Cardiac muscle cell (in vitro differentiated cells and primary cell): Measurements from ENCODE around the gene ITPR2. TPM values are rescaled to one million over a fixed set of nuclear protein-coding genes. Genes with fewer than 3 reads are reported as not detected.

Experiments used
- DNase-seq, 2 donors: peaks; one replicate each; pipeline versions ENCODE4 v3.0.0 to v3.0.0-alpha.2; 2010 to 2017; ENCODE audit warnings: low read depth in 1 of 2, low spot score in 1 of 2
- H3K27ac ChIP-seq: fragments of 200-600 bp; sonication (generic); 2 replicates; pipeline ENCODE4 v1.5.1; 2016
- H3K27me3 ChIP-seq: fragments of 200-600 bp; sonication (generic); 2 replicates; pipeline ENCODE4 v1.6.0; 2016; ENCODE audit warnings: control low read depth
- H3K36me3 ChIP-seq: fragments of 200-600 bp; sonication (generic); 2 replicates; pipeline ENCODE4 v1.5.1; 2016; ENCODE audit warnings: control low read depth
- H3K4me1 ChIP-seq: fragments of 200-600 bp; sonication (generic); 2 replicates; pipeline ENCODE4 v1.8.1; 2017; ENCODE audit warnings: low read depth, mild to moderate bottlenecking, mixed run types
- H3K4me3 ChIP-seq: fragments of 200-600 bp; sonication (generic); 2 replicates; pipeline ENCODE4 v1.5.1; 2016; ENCODE audit warnings: mild to moderate bottlenecking
- H3K9me3 ChIP-seq: fragments of 200-600 bp; sonication (generic); 2 replicates; pipeline ENCODE4 v1.5.1; 2017; ENCODE audit warnings: low read depth, mild to moderate bottlenecking, control low read depth
- polyA plus RNA-seq: library from polyadenylated mRNA; unstranded; fragments of >200 nt; fragmentation: Nextera tagmentation; extraction: Ambion mirVana; gene quantifications from 2 replicates; pipeline ENCODE4 v1.2.1, GENCODE V29; 2016
- total RNA-seq: library from RNA; depleted of rRNA; stranded (reverse); fragments of >200 nt; gene quantifications from 2 replicates; pipeline ENCODE4 v1.2.3, GENCODE V29; 2016
- TF ChIP-seq, protein P1 (sequence below): IDR thresholded peaks from 2 replicates; pipeline ENCODE4 v1.5.1; 2012; ENCODE audit warnings: low read depth, mild to moderate bottlenecking, low read length

ITPR2 gene
- total and polyA plus RNA-seq, 2 experiments from 2014 or later, result 4.8 to 5.1 TPM

DNA sequence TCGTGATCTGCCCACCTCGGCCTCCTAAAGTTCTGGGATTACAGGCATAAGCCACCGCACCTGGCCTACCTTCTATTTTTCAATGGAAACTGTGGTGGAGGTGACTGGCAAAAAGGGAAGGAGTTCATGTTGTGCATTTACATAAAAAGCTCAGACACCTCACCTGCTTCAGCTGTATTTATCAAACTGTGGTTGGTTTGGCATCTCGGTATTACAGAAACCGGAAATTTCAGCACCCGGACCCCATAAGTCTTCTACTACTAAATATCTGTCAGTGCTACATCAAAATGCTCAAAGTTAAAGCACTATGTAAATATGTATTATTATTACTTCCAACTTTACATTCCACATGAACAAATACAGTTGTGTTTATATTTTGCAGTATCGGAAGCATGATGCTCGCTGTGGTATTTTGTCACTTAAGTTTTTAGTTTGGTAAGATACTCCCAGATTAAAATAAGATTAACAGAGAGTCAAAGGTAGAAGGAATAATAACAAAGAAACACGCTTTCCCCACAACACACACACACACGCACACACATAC, 95.4 kb downstream of the ITPR2 start:
- peaks cover 10% of the 10 kb centered on the region for H3K4me1 ChIP-seq
- H3K9me3 ChIP-seq, result no peaks in the 10 kb centered on the region
- H3K27me3 ChIP-seq, result no peaks in the 10 kb centered on the region
- no peaks in the 10 kb centered on the region for H3K36me3 ChIP-seq
- DNase-seq, result no peak
- no peak overlapping the region for H3K27ac ChIP-seq
- TF ChIP-seq, protein P1, sequence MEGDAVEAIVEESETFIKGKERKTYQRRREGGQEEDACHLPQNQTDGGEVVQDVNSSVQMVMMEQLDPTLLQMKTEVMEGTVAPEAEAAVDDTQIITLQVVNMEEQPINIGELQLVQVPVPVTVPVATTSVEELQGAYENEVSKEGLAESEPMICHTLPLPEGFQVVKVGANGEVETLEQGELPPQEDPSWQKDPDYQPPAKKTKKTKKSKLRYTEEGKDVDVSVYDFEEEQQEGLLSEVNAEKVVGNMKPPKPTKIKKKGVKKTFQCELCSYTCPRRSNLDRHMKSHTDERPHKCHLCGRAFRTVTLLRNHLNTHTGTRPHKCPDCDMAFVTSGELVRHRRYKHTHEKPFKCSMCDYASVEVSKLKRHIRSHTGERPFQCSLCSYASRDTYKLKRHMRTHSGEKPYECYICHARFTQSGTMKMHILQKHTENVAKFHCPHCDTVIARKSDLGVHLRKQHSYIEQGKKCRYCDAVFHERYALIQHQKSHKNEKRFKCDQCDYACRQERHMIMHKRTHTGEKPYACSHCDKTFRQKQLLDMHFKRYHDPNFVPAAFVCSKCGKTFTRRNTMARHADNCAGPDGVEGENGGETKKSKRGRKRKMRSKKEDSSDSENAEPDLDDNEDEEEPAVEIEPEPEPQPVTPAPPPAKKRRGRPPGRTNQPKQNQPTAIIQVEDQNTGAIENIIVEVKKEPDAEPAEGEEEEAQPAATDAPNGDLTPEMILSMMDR, result no peak
- no peak overlapping the region for H3K4me3 ChIP-seq

DNA sequence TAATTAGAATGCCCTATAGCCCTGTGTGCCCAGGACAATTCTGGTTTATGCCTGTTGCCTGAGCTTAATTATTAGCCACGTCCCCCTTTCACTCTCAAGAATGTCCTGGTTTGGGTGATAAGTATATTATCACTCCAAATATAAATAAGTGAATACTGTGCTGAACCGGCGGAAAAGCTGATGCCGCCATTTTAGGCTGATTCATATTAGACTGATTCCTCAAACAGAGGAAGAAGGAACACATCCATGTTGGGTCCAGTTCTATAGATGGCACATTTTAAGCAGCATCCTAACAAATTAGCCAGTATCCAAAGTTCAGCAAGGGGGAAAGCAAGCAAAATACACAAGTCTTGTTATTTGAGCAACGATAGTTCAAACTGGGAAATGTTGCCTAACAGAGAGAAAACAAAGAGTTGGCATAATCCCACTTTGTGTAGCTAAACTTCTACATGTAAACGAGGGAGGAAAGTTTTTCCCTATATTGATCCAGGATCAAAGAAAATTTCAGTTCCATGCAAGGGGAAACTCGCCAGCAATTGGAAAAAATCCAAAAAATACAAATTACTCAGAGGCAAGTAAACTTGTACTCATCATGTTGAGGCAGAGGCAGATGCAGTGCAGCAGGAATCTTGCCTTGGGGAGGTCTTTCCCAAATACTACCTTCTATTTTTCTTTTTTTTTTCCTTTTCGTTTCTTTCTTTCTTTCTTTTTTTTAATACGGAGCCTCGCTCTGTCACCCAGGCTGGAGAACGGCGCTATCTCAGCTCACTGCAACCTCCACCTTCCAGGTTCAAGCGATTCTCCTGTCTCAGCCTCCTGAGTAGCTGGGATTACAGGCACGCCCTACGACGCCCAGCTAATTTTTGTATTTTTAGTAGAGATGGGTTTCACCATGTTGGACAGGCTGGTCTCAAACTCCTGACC, 96.2 kb downstream of the ITPR2 start:
- Histone ChIP-seq H3K4me3 (no peak overlapping the region), H3K4me1 (peaks cover 9% of the 10 kb centered on the region), H3K27ac (no peak overlapping the region), H3K9me3 (no peaks in the 10 kb centered on the region), H3K36me3 (no peaks in the 10 kb centered on the region), H3K27me3 (no peaks in the 10 kb centered on the region)
- DNase-seq, result no peak
- TF ChIP-seq, protein P1, result no peak

DNA sequence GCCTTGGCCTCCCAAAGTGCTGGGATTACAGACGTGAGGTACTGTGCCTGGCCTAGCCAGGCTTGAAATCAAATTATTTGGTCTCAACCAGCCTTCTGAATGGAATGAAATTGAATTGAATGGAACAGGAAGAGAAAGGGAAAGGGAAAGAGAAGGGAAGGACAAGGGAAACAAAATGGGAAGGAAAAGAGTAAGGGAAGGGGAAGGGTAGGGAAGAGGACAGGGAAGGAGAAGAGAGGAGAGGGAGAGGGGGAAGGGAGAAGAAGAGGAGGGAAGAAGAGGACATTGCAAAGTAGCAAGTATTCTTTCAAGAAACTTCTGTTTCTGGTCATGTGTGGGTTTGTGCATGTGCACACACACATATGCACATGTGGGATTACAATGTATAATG, 97.8 kb downstream of the ITPR2 start:
- Histone ChIP-seq H3K27me3 (no peaks in the 10 kb centered on the region), H3K36me3 (no peaks in the 10 kb centered on the region), H3K4me3 (no peak overlapping the region), H3K9me3 (no peaks in the 10 kb centered on the region), H3K27ac (no peak overlapping the region), H3K4me1 (no peaks in the 10 kb centered on the region)
- no peak for DNase-seq
- TF ChIP-seq, protein P1, result no peak

DNA sequence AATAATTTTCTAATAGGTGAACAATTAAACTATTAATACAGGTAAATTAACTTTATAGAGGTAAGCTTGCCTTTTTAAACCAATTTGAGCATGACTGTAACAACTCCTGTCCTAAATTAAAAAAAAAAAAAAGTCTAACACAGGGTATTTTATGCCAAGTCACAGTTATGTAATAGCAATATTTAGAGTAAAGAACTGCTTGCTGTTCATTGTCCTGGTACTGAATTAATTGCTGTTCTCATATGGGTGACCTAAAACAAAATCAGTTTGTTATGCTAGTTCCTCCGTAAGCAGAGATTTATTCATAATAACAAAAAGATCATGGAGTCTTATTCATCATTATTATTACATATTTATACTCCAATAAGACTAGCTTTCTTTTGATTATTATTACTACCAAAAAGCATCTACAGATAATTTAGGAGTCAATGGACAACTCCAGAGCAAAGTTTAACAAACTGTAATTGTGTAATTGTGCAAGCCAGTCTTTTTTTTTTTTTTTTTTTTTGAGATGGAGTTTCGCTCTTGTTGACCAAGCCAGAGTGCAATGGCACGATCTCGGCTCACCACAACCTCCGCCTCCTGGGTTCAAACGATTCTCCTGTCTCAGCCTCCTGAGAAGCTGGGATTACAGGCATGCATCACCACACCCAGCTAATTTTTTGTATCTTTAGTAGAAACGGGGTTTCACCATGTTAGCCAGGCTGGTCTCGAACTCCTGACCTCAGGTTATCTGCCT, 98.3 kb downstream of the ITPR2 start:
- TF ChIP-seq, protein P1, result no peak
- no peaks in the 10 kb centered on the region for H3K36me3 ChIP-seq
- no peaks in the 10 kb centered on the region for H3K9me3 ChIP-seq
- no peaks in the 10 kb centered on the region for H3K4me1 ChIP-seq
- no peaks in the 10 kb centered on the region for H3K27me3 ChIP-seq
- H3K27ac ChIP-seq, result no peak overlapping the region
- no peak overlapping the region for H3K4me3 ChIP-seq
- no peak for DNase-seq

DNA sequence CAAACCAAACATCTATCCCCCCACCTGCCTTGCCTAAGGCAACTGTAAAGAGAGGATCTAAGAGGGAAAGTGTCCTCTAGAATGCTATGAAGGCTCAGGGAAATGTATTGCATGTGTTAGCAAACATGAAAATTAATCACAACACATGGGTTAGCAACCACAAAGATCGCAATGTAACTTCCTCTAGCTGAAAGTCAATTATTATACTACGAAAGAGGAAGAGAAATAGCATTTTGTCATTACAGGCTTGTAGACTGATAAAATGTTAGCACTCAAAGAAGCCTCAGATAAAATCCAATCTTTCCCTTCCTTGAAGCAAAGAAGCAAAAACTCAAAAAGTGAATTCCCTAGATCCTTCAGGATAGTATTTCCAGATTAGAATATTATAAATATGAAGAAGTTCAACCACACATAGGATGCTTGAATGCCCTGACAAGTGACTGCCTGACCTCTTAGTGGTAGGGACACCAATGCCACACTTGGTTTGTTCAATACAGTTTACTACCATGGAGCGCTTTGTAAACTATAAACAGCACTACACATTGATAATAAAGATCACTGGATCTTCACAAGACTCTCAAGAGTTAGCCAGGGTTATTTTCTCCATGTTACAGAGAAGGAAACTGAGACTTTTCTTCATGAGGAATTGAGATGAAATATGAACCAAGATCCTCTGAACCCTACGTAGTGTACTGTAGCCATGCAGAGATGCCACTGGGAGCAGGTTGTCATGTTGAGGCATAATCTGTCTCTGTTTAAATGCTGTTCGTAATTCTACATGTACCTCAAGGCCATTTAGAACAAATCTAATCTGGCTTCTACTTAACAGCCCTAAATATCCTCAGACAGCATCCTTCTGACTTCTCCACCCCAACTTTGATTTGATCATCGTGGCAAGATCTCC, 100.7 kb downstream of the ITPR2 start:
- H3K27ac ChIP-seq, result no peak overlapping the region
- peaks cover 2% of the 10 kb centered on the region for H3K4me1 ChIP-seq
- no peaks in the 10 kb centered on the region for H3K9me3 ChIP-seq
- TF ChIP-seq, protein P1, result no peak
- H3K36me3 ChIP-seq, result no peaks in the 10 kb centered on the region
- no peak overlapping the region for H3K4me3 ChIP-seq
- no peaks in the 10 kb centered on the region for H3K27me3 ChIP-seq
- no peak for DNase-seq
